ENCODE measurements around the gene EFNA4.
"Not testable (repeated sequence)": the region's sequence is repeated elsewhere in the genome, so short reads cannot be mapped to it uniquely, and the experiment has no call there.

Gene EFNA4

DNA sequence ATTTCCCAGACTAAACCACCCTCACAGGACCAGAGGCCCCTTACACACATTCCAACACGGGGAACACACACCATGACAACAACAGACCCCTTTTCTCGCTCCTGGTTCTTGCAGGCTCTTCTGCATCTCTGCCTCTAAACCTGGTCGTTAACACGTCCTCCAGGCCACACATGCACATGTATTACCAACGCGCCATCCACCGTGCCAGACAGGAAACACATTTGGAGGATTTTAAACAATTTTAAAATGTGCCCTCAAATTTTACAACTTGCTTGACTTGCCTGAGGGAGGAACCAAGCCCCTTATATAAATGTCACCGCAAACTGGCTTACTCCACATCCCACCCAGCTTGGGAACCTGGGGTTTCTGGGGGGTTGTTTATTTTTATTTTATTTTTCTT is 47.3 kb downstream of the EFNA4 start:
- no peak overlapping the region for H3K4me3 Mint-ChIP-seq
- ATAC-seq (ENCODE audit: low read depth) (no peak), DNase-seq (ENCODE audit: low spot score in 2 of 2) (no peak)
- peaks cover 2% of the 10 kb centered on the region for H3K27me3 Mint-ChIP-seq
- H3K9me3 Mint-ChIP-seq, result no peaks in the 10 kb centered on the region
- H3K36me3 Mint-ChIP-seq, result no peaks in the 10 kb centered on the region
- peaks cover 3% of the 10 kb centered on the region for H3K4me1 Mint-ChIP-seq
- H3K27ac Mint-ChIP-seq, result no peak overlapping the region

DNA sequence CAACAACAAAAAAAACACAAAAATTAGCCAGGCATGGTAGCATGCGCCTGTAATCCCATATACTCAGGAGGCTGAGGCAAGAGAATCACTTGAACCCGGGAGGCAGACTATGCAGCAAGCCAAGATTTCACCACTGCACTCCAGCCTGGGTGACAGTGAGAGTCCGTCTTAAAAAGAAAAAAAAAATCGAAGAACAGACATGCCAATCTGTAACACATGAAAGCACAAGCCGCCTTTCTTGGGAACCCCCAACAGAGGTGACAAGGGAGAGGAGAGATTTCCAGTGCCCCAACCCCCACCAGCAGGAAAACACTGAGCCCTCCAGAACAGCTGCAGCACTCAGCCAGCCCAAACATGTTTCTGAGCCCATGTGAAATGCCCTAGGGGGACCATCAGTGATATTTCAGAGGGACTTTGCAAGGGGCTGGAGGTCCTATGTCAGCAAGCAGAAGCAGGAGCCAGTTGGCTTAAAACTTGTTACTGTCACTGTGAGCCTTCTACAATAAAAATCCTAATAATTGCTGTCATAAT is 50.0 kb downstream of the EFNA4 start:
- Mint-ChIP-seq H3K36me3 (no peaks in the 10 kb centered on the region), H3K4me1 (no peaks in the 10 kb centered on the region), H3K27ac (no peak overlapping the region), H3K27me3 (peaks cover 9% of the 10 kb centered on the region), H3K4me3 (no peak overlapping the region), H3K9me3 (no peaks in the 10 kb centered on the region)
- no peak for ATAC-seq (ENCODE audit: low read depth)
- DNase-seq (ENCODE audit: low spot score in 2 of 2), result no peak

DNA sequence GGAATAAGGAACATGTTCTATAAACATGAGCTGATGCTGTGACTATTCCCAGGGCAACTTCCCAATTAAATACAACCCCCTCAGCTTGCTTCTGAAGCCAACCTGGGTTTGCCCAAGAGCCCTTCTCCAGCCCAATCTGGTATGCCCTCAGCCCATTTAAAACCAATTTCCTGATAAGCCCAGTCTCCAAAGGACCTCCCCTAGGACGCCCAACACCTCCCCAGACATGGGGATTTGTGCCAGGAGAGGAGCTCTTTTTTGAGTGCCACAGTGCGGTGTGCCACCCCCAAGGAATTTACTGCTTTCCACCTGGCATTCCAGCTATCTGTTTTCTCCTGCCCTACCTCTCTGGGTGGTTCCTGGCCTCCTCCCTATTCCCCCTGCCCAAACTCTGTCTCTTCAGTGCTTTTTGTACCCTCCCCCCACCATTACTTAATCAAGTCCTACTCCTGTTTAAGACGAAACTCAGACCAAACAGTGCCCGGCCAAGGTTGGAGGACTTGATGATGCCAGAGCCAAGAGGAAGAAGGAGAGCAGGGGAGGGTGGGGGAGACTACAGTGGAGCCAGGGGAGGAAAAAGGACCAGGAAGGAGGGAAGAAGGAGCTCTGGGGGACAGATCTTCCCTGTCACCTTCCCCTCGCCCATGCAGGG is 52.7 kb downstream of the EFNA4 start:
- no peaks in the 10 kb centered on the region for H3K36me3 Mint-ChIP-seq
- DNase-seq (ENCODE audit: low spot score in 2 of 2) (no peak), ATAC-seq (ENCODE audit: low read depth) (no peak)
- peaks cover 12% of the 10 kb centered on the region for H3K27me3 Mint-ChIP-seq
- no peak overlapping the region for H3K27ac Mint-ChIP-seq
- no peaks in the 10 kb centered on the region for H3K9me3 Mint-ChIP-seq
- H3K4me1 Mint-ChIP-seq, result no peaks in the 10 kb centered on the region
- H3K4me3 Mint-ChIP-seq, result no peak overlapping the region

DNA sequence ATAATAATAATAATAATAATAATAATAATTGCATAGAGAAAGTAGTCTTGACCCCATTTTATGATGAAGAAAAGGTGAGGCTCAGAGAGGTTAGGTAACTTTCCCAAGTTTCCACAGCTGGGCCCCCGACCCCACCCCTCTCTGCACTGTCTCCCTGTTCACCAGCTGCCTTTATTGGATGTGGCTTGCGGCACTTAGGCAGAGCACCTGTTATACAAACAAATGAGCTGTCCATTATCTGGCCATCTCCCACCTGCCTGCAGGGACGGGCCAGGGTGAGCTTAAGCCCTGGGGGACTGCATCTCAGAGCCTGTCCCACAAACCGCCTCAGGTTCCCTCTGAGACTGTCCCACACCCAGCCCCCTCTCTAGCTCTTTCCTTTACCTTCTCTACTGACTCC is 54.1 kb downstream of the EFNA4 start:
- Mint-ChIP-seq H3K27me3 (peaks cover 12% of the 10 kb centered on the region), H3K4me3 (no peak overlapping the region), H3K4me1 (no peaks in the 10 kb centered on the region)

DNA sequence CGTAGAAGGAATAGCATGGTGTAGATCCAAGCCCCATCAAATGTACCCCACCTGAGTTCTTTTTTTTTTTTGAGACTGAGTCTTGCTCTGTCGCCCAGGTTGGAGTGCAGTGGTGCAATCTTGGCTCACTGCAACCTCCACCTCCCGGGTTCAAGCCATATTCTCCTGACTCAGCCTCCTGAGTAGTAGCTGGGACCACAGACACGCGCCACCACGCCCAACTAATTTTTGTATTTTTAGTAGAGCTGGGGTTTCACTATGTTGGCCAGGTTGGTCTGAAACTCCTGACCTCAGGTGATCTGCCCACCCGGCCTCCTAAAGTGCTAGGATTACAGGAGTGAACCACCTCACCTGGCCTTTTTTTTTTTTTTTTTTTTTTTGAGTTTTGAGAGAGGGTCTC is 54.5 kb downstream of the EFNA4 start:
- H3K27ac Mint-ChIP-seq; H3K36me3 Mint-ChIP-seq; ATAC-seq (ENCODE audit: low read depth); H3K4me3 Mint-ChIP-seq; H3K4me1 Mint-ChIP-seq; H3K9me3 Mint-ChIP-seq; DNase-seq (ENCODE audit: low spot score in 2 of 2): not testable (repeated sequence)
- H3K27me3 Mint-ChIP-seq, result peaks cover 12% of the 10 kb centered on the region

More for the DNA sequence above, 54.1 kb downstream of the EFNA4 start:
- no peak overlapping the region for H3K27ac Mint-ChIP-seq
- no peak for ATAC-seq (ENCODE audit: low read depth)
- no peak for DNase-seq (ENCODE audit: low spot score in 2 of 2)
- no peaks in the 10 kb centered on the region for H3K9me3 Mint-ChIP-seq
- H3K36me3 Mint-ChIP-seq, result no peaks in the 10 kb centered on the region

Data from memory B cell (primary cell).